HepG2 (cell line): Measurements from ENCODE around the gene STATH. TPM values are rescaled to one million over a fixed set of nuclear protein-coding genes. Genes with fewer than 3 reads are reported as not detected.

Source experiments
- ATAC-seq: fragments of 200-7000 bp; cut with Tn5 transposase; 3 replicates; pipeline ENCODE4 v1.9.1; 2020; ENCODE audit warnings: mild to moderate bottlenecking, moderate library complexity
- BruUV-seq: library from RNA; stranded (reverse); fragments of 400-500 nt; replicated peaks from 2 replicates; lab custom pipeline; 2021; lab: Mats Ljungman, UMichigan
- CTCF ChIA-PET: fragments of 300-600 bp; formaldehyde crosslinking; extraction: SDS; loops from one replicate; lab custom pipeline; 2021; ENCODE audit warnings: low total read pairs, inconsistent platforms, low intra/inter-chr PET ratio; lab: Yijun Ruan, JAX
- POLR2A ChIA-PET: fragments of 350-600 bp; sonication (Branson Sonifier 250); formaldehyde crosslinking; loops from one replicate; lab custom pipeline; 2020; ENCODE audit warnings: antibody characterized with exemption, inconsistent platforms; lab: Yijun Ruan, JAX
- DNase-seq: peaks from one replicate; pipeline ENCODE4 v3.0.0-alpha.2; 2015; ENCODE audit warnings: low spot score
- FAIRE-seq: peaks from 3 replicates; lab custom pipeline; 2011; peaks lifted over from hg19 to GRCh38; lab: Jason Lieb, UNC
- H2AFZ ChIP-seq: one replicate; pipeline ENCODE4 v1.6.1; 2011; ENCODE audit warnings: low read length, inconsistent platforms
- H3K27ac ChIP-seq: fragments of 300-600 bp; 3 replicates; pipeline ENCODE4 v1.8.0; 2011; ENCODE audit warnings: mixed run types, mild to moderate bottlenecking, mixed read lengths, low read length, inconsistent platforms; ENCODE audit not compliant: insufficient read depth; ENCODE audit errors: extremely low read length
- H3K27me3 ChIP-seq, 2 experiments: fragments of 200-600 bp in 1 of 2; 2 replicates in 1 of 2; 3 replicates in 1 of 2; pipeline versions ENCODE4 v1.6.0 to v1.8.0; 2011; ENCODE audit warnings: low read length in 2 of 2, mild to moderate bottlenecking in 2 of 2, moderate library complexity in 2 of 2, inconsistent platforms in 1 of 2; ENCODE audit not compliant: insufficient read depth in 2 of 2, control insufficient read depth in 1 of 2
- H3K36me3 ChIP-seq, 2 experiments: fragments of 200-600 bp in 1 of 2; replicated peaks in 1 of 2; 2 replicates in 1 of 2; 3 replicates in 1 of 2; pipeline versions ENCODE4 v1.5.1 to v1.8.0; 2011; ENCODE audit warnings: low read length in 2 of 2, inconsistent platforms in 1 of 2; ENCODE audit not compliant: insufficient read depth in 2 of 2, control insufficient read depth in 1 of 2
- H3K4me1 ChIP-seq: 2 replicates; pipeline ENCODE4 v1.5.1; 2012; ENCODE audit warnings: low read length, inconsistent platforms; ENCODE audit not compliant: insufficient read depth
- H3K4me2 ChIP-seq: 2 replicates; pipeline ENCODE4 v1.6.0; 2011; ENCODE audit warnings: low read depth, low read length, inconsistent platforms
- H3K4me3 ChIP-seq, 3 experiments: fragments of 200-600 bp in 1 of 3; sonication (generic), shearing (Covaris generic) in 1 of 3; replicated peaks in 1 of 3; 2 replicates each; pipeline ENCODE4 v1.5.1; 2011 to 2016; ENCODE audit warnings: low read length in 3 of 3, inconsistent platforms in 2 of 3, low read depth in 2 of 3, mild to moderate bottlenecking in 2 of 3, control low read depth in 1 of 3, mixed read lengths in 1 of 3; ENCODE audit not compliant: insufficient read depth in 1 of 3
- H3K79me2 ChIP-seq: one replicate; pipeline ENCODE4 v1.6.1; 2011; ENCODE audit warnings: low read length, inconsistent platforms; ENCODE audit not compliant: insufficient read depth
- H3K9ac ChIP-seq: 2 replicates; pipeline ENCODE4 v1.6.0; 2011; ENCODE audit warnings: mild to moderate bottlenecking, low read depth, low read length, inconsistent platforms; ENCODE audit not compliant: insufficient read depth
- H3K9me3 ChIP-seq: 2 replicates; pipeline ENCODE4 v1.5.1; 2012; ENCODE audit warnings: mild to moderate bottlenecking, low read length
- H4K20me1 ChIP-seq: 2 replicates; pipeline ENCODE4 v1.6.0; 2011; ENCODE audit warnings: inconsistent platforms, mild to moderate bottlenecking, low read length, moderate library complexity; ENCODE audit not compliant: insufficient read depth
- PRMT3 ChIP-seq: sonication (generic); formaldehyde crosslinking; IDR thresholded peaks from 2 replicates; pipeline ENCODE4 v1.8.1; 2022; ENCODE audit warnings: low read depth, mild to moderate bottlenecking, moderate library complexity, missing genetic modification reagents, borderline replicate concordance
- TCF7L2 ChIP-seq: IDR thresholded peaks from 2 replicates; pipeline ENCODE4 v1.6.1; 2011; ENCODE audit warnings: mild to moderate bottlenecking, low read depth, low read length, moderate library complexity
- ZNF207 ChIP-seq: fragments of 450-650 bp; IDR thresholded peaks from 2 replicates; pipeline ENCODE4 v1.6.1; 2016; ENCODE audit warnings: antibody characterized with exemption, borderline replicate concordance
- ZNF256 ChIP-seq: sonication (generic); formaldehyde crosslinking; conservative IDR thresholded peaks from 2 replicates; pipeline ENCODE4 v1.4.0; 2020; ENCODE audit warnings: missing genetic modification reagents
- ZNF530 ChIP-seq: sonication (generic); formaldehyde crosslinking; IDR thresholded peaks from 2 replicates; pipeline ENCODE4 v1.5.0; 2020; ENCODE audit warnings: low read depth, mild to moderate bottlenecking, missing genetic modification reagents
- WGBS: methylation state at CpG from one replicate; pipeline ENCODE4 v1.1.6; 2017; ENCODE audit warnings: low lambda C conversion rate; 5-methylcytosine and 5-hydroxymethylcytosine counted together
- in situ Hi-C: cut with HindIII; loops from 2 replicates; pipeline ENCODE4 v1.10.0; 2017; ENCODE audit warnings: low pct_unique_long_range_greater_than_20kb; ENCODE audit not compliant: extremely low pct_ligation_motif_present
- intact Hi-C: fragments of 100-400 bp; cut with micrococcal nuclease; formaldehyde crosslinking; loops from one replicate; pipeline ENCODE4 v1.10.0; 2022; ENCODE audit not compliant: unreplicated experiment
- polyA plus RNA-seq, 8 experiments: library from polyadenylated mRNA; depleted of rRNA in 3 of 8; stranded (reverse) in 7 of 8; unstranded in 1 of 8; fragments of >200 nt; fragmentation: Illumina TruSeq in 4 of 8; extraction: Trizol in 4 of 8; gene quantifications; 2 replicates each; pipeline versions ENCODE4 v1.2.1 to v1.2.3, GENCODE V29; 2011 to 2016; ENCODE audit warnings: low read depth in 4 of 8, missing spikeins in 1 of 8, mixed read lengths in 1 of 8; ENCODE audit not compliant: insufficient read depth in 1 of 8
- total RNA-seq, 5 experiments: library from RNA; depleted of rRNA; stranded (reverse); fragments of >200 nt; fragmentation: Illumina TruSeq; extraction: Trizol; gene quantifications; 2 replicates each; pipeline ENCODE4 v1.2.3, GENCODE V29; 2016; ENCODE audit warnings: low read depth in 1 of 5
- TF ChIP-seq, protein P1 (sequence below): sonication (generic); formaldehyde crosslinking; IDR thresholded peaks from 2 replicates; pipeline ENCODE4 v1.4.0; 2020; ENCODE audit warnings: missing genetic modification reagents
- TF ChIP-seq, protein P2 (sequence below): sonication (generic); formaldehyde crosslinking; IDR thresholded peaks from 2 replicates; pipeline ENCODE4 v1.9.0; 2022; ENCODE audit warnings: missing genetic modification reagents, mild to moderate bottlenecking, borderline replicate concordance
- TF ChIP-seq, protein P3 (sequence below): sonication (generic); formaldehyde crosslinking; IDR thresholded peaks from 2 replicates; pipeline ENCODE4 v1.4.0; 2020; ENCODE audit warnings: mild to moderate bottlenecking, low read depth, missing genetic modification reagents

STATH gene
- total and polyA plus RNA-seq, 2 of the 13 experiments (the other 11 are each of a cell fraction or from before 2014, with no cell fraction given), result not detected

DNA sequence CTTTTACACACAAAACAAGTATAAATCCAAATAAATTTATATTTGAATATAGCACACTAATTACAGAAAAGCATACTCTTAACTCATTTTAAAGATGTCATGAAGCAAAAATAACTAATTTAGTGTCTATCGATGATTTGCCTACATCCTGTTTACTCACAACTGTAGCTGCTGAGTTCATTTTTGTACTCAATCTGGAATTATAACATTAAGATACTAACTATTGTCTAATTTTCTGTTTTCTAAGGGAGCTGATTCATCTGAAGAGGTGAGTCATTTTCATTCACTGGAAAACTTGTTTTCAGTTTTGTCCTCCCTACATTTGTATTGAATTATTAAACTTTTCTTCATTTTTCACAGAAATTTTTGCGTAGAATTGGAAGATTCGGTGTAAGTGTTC, 3.7 kb downstream of the STATH start (continued):
- no peak for TF ChIP-seq PRMT3 (CRISPR knock-in tag)
- TF ChIP-seq ZNF256 (CRISPR knock-in tag), result no peak
- TF ChIP-seq, protein P1, sequence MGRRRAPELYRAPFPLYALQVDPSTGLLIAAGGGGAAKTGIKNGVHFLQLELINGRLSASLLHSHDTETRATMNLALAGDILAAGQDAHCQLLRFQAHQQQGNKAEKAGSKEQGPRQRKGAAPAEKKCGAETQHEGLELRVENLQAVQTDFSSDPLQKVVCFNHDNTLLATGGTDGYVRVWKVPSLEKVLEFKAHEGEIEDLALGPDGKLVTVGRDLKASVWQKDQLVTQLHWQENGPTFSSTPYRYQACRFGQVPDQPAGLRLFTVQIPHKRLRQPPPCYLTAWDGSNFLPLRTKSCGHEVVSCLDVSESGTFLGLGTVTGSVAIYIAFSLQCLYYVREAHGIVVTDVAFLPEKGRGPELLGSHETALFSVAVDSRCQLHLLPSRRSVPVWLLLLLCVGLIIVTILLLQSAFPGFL (CRISPR knock-in tag), result no peak
- no peak for TF ChIP-seq ZNF207
- TF ChIP-seq, protein P2, sequence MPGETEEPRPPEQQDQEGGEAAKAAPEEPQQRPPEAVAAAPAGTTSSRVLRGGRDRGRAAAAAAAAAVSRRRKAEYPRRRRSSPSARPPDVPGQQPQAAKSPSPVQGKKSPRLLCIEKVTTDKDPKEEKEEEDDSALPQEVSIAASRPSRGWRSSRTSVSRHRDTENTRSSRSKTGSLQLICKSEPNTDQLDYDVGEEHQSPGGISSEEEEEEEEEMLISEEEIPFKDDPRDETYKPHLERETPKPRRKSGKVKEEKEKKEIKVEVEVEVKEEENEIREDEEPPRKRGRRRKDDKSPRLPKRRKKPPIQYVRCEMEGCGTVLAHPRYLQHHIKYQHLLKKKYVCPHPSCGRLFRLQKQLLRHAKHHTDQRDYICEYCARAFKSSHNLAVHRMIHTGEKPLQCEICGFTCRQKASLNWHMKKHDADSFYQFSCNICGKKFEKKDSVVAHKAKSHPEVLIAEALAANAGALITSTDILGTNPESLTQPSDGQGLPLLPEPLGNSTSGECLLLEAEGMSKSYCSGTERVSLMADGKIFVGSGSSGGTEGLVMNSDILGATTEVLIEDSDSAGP, result no peak
- no peak for TF ChIP-seq ZNF530 (CRISPR knock-in tag)

DNA sequence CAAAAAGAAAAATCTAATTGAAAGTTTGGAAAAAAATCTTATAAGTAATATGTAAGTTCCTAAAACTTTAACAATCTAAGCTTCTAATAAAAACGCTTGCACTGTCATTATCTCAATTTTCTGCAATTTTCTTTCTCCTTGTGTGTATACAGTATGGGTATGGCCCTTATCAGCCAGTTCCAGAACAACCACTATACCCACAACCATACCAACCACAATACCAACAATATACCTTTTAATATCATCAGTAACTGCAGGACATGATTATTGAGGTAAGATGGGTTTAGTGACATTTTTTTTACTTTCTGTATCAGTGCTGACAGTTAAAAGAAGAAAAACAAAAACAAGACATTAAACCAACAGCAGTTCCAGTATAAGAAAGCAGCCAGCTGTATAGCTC, 4.9 kb downstream of the STATH start:
- FAIRE-seq, result no peak
- in situ Hi-C loops, result no loop called here
- WGBS, result 67% methylated on average over 1 of the region's 1 CpG

More for the DNA sequence above, 4.9 kb downstream of the STATH start:
- no peaks in the 10 kb centered on the region for H3K4me1 ChIP-seq
- no peaks in the 10 kb centered on the region for H3K36me3 ChIP-seq
- ChIA-PET CTCF (no interaction called here), POLR2A (no interaction called here)
- TF ChIP-seq, protein P3, sequence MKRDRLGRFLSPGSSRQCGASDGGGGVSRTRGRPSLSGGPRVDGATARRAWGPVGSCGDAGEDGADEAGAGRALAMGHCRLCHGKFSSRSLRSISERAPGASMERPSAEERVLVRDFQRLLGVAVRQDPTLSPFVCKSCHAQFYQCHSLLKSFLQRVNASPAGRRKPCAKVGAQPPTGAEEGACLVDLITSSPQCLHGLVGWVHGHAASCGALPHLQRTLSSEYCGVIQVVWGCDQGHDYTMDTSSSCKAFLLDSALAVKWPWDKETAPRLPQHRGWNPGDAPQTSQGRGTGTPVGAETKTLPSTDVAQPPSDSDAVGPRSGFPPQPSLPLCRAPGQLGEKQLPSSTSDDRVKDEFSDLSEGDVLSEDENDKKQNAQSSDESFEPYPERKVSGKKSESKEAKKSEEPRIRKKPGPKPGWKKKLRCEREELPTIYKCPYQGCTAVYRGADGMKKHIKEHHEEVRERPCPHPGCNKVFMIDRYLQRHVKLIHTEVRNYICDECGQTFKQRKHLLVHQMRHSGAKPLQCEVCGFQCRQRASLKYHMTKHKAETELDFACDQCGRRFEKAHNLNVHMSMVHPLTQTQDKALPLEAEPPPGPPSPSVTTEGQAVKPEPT (CRISPR knock-in tag), result no peak
- no peak for TF ChIP-seq TCF7L2
- intact Hi-C loops, result no loop called here
- no peak overlapping the region for H3K9ac ChIP-seq
- no peaks in the 10 kb centered on the region for H3K9me3 ChIP-seq
- no peak for ATAC-seq
- no peak overlapping the region for H3K4me2 ChIP-seq
- no peak overlapping the region for H3K4me3 ChIP-seq
- H2AFZ ChIP-seq, result no peak overlapping the region
- H3K79me2 ChIP-seq, result no peaks in the 10 kb centered on the region
- no peaks in the 10 kb centered on the region for H4K20me1 ChIP-seq
- H3K27me3 ChIP-seq, result no peaks in the 10 kb centered on the region
- DNase-seq, result no peak
- BruUV-seq, result no TSS peak
- no peak overlapping the region for H3K27ac ChIP-seq
